ENCODE data around the gene DUSP22.

Gene DUSP22

DNA sequence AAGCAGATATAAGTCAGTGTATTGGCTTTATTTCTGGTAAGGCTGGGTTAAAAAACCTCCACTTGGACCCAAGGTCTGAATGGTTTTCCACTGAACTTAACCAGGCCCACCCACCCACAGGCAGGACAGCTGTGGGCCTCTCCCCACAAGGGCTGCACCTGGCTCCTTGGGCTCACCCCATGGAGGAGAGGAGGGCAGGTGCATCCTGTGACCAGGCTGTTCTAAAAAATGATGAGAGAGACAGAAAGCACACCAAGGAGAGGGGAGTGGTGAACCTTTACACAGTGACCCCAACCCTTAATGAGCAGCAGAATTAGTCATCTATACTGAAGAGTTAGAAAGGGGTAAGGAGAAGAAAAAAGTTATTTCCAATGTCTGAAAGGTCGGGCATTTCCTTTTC, 34.5 kb upstream of the DUSP22 start:
- ATAC-seq (replicated peaks; ENCODE audit: extremely low read depth, poor library complexity, severe bottlenecking) = no peak
- Mint-ChIP-seq H3K36me3 (ENCODE audit: insufficient read depth) (no peaks in the 10 kb centered on the region), H3K9me3 (no peaks in the 10 kb centered on the region), H3K27ac (ENCODE audit: low read depth) (no peak overlapping the region), H3K27me3 (no peaks in the 10 kb centered on the region), H3K4me1 (peaks cover 33% of the 10 kb centered on the region), H3K4me3 (no peak overlapping the region)
- no peak for DNase-seq (ENCODE audit: low spot score in 2 of 2)

DNA sequence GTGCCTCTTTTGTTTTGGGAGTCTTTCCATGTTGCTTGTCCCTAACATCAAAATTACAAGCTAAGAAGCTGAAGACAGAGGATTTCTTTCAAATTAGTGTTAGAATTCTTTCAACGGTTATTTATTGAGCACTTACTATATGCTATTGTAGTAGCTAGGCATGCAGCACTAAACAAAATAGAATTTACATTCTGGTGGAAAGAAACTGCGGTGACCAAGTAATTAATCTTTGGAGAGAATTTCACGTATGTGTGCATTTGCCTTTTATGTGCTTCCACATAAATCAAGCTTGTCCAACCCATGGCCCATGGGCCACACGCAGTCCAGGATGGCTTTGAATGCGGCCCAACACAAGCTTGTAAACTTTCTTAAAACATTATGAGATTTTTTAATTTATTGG, 33.0 kb upstream of the DUSP22 start:
- Mint-ChIP-seq H3K4me3 (peak overlapping the region; percentile 51), H3K27me3 (no peaks in the 10 kb centered on the region), H3K4me1 (peaks cover 18% of the 10 kb centered on the region), H3K36me3 (ENCODE audit: insufficient read depth) (no peaks in the 10 kb centered on the region), H3K9me3 (no peaks in the 10 kb centered on the region), H3K27ac (ENCODE audit: low read depth) (no peak overlapping the region)
- no peak for ATAC-seq (replicated peaks; ENCODE audit: extremely low read depth, poor library complexity, severe bottlenecking)
- DNase-seq (ENCODE audit: low spot score in 2 of 2) = no peak

GRCh38 chr6:259901-260508, 32.3 kb upstream of the DUSP22 start:
- Mint-ChIP-seq H3K36me3 (ENCODE audit: insufficient read depth) (no peaks in the 10 kb centered on the region), H3K27me3 (no peaks in the 10 kb centered on the region), H3K9me3 (no peaks in the 10 kb centered on the region), H3K4me1 (peaks cover 14% of the 10 kb centered on the region), H3K27ac (ENCODE audit: low read depth) (peak overlapping the region; percentile 59), H3K4me3 (peak overlapping the region; percentile 51)
- no peak for DNase-seq (ENCODE audit: low spot score in 2 of 2)
- peak; percentile 61 for ATAC-seq (replicated peaks; ENCODE audit: extremely low read depth, poor library complexity, severe bottlenecking)

DNA sequence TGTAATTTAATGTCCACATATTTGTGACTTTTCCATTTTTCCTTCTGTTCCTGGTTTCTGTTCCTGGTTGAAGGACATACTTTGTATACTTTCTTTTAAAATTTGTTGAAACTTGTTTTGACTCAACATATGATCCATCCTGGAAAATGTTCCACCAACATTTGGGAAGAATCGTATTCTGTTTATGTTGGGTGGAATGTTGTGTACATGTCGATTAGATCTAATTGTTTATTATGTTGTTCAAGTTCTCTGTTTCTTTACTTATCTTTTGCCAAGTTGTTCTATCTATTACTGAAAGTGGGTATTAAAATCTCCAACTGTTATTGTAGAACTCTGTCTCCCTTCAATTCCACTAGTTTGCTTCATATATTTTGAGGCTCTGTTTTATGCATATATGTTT, 27.7 kb upstream of the DUSP22 start:
- no peak overlapping the region for H3K4me3 Mint-ChIP-seq
- H3K27ac Mint-ChIP-seq (ENCODE audit: low read depth) = no peak overlapping the region
- no peaks in the 10 kb centered on the region for H3K27me3 Mint-ChIP-seq
- no peaks in the 10 kb centered on the region for H3K9me3 Mint-ChIP-seq
- no peaks in the 10 kb centered on the region for H3K36me3 Mint-ChIP-seq (ENCODE audit: insufficient read depth)
- no peak for ATAC-seq (replicated peaks; ENCODE audit: extremely low read depth, poor library complexity, severe bottlenecking)
- no peak for DNase-seq (ENCODE audit: low spot score in 2 of 2)
- H3K4me1 Mint-ChIP-seq = peaks cover 6% of the 10 kb centered on the region

DNA sequence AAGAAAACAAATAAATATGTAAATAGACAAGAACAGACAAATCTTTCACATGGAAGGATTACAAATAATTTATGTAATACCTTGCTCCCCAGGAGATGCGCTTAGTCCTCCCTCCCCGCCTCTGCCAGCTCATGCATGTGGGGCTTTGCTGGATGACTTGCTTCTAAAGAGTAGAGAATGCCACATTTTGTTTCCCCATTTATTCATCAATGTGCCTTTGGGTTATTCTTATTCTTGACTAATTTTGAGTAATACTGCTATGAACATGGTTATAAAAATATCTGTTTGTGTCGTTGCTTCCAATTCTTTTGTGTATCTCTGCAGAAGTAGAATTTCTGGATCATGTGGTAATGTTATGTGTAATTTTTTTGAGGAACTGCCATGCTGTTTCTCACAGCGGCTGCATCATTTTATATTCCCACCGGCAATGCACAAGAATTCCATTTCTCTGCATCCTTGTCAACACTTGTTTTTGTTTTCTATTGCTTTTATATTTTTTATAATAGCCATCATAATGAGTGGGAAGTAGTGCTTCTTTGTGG, 23.8 kb upstream of the DUSP22 start:
- Mint-ChIP-seq H3K4me1 (peaks cover 21% of the 10 kb centered on the region), H3K27me3 (no peaks in the 10 kb centered on the region), H3K27ac (ENCODE audit: low read depth) (no peak overlapping the region), H3K4me3 (no peak overlapping the region), H3K9me3 (no peaks in the 10 kb centered on the region), H3K36me3 (ENCODE audit: insufficient read depth) (no peaks in the 10 kb centered on the region)
- ATAC-seq (replicated peaks; ENCODE audit: extremely low read depth, poor library complexity, severe bottlenecking) = no peak
- DNase-seq (ENCODE audit: low spot score in 2 of 2) = no peak

DNA sequence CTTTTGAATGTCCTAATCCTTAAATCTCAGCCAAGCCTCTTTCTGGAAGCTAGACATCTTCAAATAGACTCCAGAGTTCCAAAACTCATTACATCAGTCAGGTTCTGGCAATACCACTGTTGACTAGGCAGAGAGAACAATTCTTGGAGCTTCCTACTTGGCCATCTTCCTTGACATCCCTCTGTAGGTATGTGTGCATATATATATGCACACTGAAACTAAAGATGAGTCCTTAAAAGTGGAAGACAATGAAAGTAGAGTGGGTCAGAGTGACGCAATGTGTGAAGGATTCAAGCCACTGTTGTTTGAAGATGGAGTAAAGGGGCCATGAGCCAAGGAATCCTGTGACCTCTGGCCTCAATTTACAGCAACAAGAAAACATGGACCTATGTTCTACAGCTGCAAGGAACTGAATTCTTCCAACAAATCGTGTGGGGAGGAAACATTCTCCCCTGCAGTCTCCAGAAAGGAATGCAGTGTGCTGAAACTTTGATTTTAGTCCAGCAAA, 18.7 kb upstream of the DUSP22 start:
- no peak overlapping the region for H3K27ac Mint-ChIP-seq (ENCODE audit: low read depth)
- no peak overlapping the region for H3K4me3 Mint-ChIP-seq
- no peak for ATAC-seq (replicated peaks; ENCODE audit: extremely low read depth, poor library complexity, severe bottlenecking)
- no peaks in the 10 kb centered on the region for H3K9me3 Mint-ChIP-seq
- no peaks in the 10 kb centered on the region for H3K36me3 Mint-ChIP-seq (ENCODE audit: insufficient read depth)
- H3K27me3 Mint-ChIP-seq = no peaks in the 10 kb centered on the region
- DNase-seq (ENCODE audit: low spot score in 2 of 2) = no peak
- peaks cover 21% of the 10 kb centered on the region for H3K4me1 Mint-ChIP-seq

- H3K36me3 Mint-ChIP-seq (ENCODE audit: insufficient read depth) = no peaks in the 10 kb centered on the region
- ATAC-seq (replicated peaks; ENCODE audit: extremely low read depth, poor library complexity, severe bottlenecking) (no peak), DNase-seq (ENCODE audit: low spot score in 2 of 2) (no peak)
- peaks cover 3% of the 10 kb centered on the region for H3K4me1 Mint-ChIP-seq
- no peak overlapping the region for H3K27ac Mint-ChIP-seq (ENCODE audit: low read depth)
- H3K9me3 Mint-ChIP-seq = no peaks in the 10 kb centered on the region
- no peaks in the 10 kb centered on the region for H3K27me3 Mint-ChIP-seq
- H3K4me3 Mint-ChIP-seq = no peak overlapping the region
Observed at GRCh38 chr6:277746-278145, 14.5 kb upstream of the DUSP22 start.

- Mint-ChIP-seq H3K27ac (ENCODE audit: low read depth) (no peak overlapping the region), H3K27me3 (no peaks in the 10 kb centered on the region), H3K4me1 (no peaks in the 10 kb centered on the region), H3K4me3 (no peak overlapping the region), H3K36me3 (ENCODE audit: insufficient read depth) (no peaks in the 10 kb centered on the region), H3K9me3 (no peaks in the 10 kb centered on the region)
- no peak for DNase-seq (ENCODE audit: low spot score in 2 of 2)
- no peak for ATAC-seq (replicated peaks; ENCODE audit: extremely low read depth, poor library complexity, severe bottlenecking)
Observed at GRCh38 chr6:278494-278893, 13.8 kb upstream of the DUSP22 start.

DNA sequence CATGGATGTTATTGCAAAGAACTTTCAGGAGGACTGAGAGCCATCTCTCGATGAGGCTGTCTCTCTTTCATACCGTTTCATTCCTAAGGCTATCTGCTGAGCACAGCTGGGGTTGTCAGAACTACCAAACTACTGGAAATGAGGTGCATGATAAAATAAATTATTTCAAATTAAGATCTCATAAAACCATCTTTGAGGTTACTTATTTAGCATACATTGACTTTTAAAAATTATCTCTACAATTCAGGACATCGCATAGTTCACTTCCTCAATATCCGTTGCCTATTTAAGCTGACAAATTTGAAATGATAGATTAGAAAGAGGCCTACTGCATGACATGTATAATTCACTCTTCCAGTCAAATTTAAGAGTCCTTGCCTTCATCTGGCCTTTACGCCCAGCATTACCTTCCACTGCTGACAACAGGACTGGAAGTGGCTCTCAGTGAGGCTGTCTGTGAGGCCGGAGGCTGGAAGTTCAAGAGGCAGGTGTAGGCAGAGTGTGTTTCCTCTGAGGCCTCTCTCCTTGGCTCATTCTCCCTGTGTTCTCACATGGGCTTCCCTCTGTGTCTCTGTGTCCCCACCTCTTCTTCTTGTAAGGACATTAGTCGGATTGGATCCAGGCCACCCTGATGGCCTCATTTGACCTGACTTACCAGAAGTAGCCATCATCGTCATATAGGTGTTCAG, 12.8 kb upstream of the DUSP22 start:
- ATAC-seq (replicated peaks; ENCODE audit: extremely low read depth, poor library complexity, severe bottlenecking) (no peak), DNase-seq (ENCODE audit: low spot score in 2 of 2) (no peak)
- no peaks in the 10 kb centered on the region for H3K9me3 Mint-ChIP-seq
- no peaks in the 10 kb centered on the region for H3K4me1 Mint-ChIP-seq
- H3K4me3 Mint-ChIP-seq = no peak overlapping the region
- H3K27me3 Mint-ChIP-seq = no peaks in the 10 kb centered on the region
- no peak overlapping the region for H3K27ac Mint-ChIP-seq (ENCODE audit: low read depth)
- H3K36me3 Mint-ChIP-seq (ENCODE audit: insufficient read depth) = no peaks in the 10 kb centered on the region

DNA sequence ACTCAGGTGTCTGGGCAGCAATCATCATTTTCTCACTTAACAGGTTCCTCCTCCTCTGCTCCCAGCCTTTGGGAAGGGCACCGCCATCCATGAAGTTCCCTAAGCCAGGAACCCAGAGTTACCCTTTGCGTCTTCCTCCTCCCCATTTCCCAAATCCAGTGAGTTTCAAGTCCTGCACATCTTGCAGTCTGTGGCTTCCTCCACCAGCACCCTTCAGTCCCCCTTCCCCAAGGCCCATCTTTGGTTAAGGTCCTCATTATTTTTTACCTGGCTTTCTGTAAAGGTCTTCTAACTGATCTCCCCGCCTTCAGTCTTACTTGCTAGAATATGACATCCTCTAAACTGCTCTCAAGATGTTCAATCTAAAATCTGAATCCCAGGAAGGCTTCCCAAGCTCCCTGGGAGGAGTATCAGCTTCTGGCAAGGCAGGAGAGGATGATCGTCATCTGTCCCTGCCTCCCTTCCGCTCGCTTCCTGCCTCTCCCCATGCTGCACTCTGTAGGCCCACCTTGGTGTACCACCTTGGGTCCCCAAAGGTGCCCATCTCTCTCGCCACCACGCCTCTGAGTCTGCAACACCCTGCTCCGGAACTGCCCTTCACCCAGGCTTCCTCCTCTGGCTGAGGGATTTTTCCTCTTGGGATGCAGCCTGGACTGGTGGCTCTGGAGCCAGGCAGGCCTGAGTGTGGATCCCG, 11.4 kb upstream of the DUSP22 start:
- H3K4me1 Mint-ChIP-seq = no peaks in the 10 kb centered on the region
- no peak for ATAC-seq (replicated peaks; ENCODE audit: extremely low read depth, poor library complexity, severe bottlenecking)
- no peak for DNase-seq (ENCODE audit: low spot score in 2 of 2)
- no peaks in the 10 kb centered on the region for H3K27me3 Mint-ChIP-seq
- no peak overlapping the region for H3K4me3 Mint-ChIP-seq
- no peaks in the 10 kb centered on the region for H3K36me3 Mint-ChIP-seq (ENCODE audit: insufficient read depth)
- no peaks in the 10 kb centered on the region for H3K9me3 Mint-ChIP-seq
- no peak overlapping the region for H3K27ac Mint-ChIP-seq (ENCODE audit: low read depth)

- H3K27me3 Mint-ChIP-seq = no peaks in the 10 kb centered on the region
- no peaks in the 10 kb centered on the region for H3K9me3 Mint-ChIP-seq
- H3K36me3 Mint-ChIP-seq (ENCODE audit: insufficient read depth) = no peaks in the 10 kb centered on the region
- no peak for DNase-seq (ENCODE audit: low spot score in 2 of 2)
- peaks cover 2% of the 10 kb centered on the region for H3K4me1 Mint-ChIP-seq
- ATAC-seq (replicated peaks; ENCODE audit: extremely low read depth, poor library complexity, severe bottlenecking) = no peak
- no peak overlapping the region for H3K27ac Mint-ChIP-seq (ENCODE audit: low read depth)
- H3K4me3 Mint-ChIP-seq = no peak overlapping the region
Observed at GRCh38 chr6:281469-282103, 10.7 kb upstream of the DUSP22 start.

DNA sequence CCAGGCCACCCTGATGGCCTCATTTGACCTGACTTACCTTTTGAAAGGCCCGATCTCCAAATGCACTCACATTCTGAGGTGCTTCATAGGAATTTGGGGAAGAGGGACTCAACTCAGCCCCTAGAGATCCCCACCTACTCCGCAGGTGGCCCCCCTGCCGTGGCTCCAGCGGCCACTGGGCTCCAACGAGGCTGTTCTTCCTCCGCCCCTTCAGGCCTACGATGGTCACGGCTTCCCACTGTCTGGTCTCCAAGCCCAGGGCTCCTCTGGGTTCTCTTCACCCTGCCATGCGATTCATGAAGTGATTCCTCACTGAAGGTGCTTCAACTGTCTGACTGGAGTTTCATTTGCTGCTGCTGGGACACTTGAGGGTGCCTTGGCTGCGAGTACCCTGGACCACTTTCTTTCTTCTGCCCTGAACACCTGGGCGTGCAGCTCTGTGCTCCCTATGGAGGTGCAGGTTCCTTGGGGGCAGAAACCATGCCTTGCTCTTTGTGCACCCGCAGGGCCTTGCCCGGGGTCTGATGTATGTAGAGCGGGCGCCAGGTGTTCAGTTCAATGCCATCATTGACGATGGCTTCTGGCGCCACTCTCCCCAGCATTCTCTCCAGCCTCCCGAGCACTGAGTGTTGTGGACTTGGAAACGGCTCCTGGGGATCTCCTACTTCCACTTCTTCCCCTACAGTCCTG, 10.0 kb upstream of the DUSP22 start:
- no peak overlapping the region for H3K27ac Mint-ChIP-seq (ENCODE audit: low read depth)
- H3K27me3 Mint-ChIP-seq = no peaks in the 10 kb centered on the region
- H3K9me3 Mint-ChIP-seq = no peaks in the 10 kb centered on the region
- ATAC-seq (replicated peaks; ENCODE audit: extremely low read depth, poor library complexity, severe bottlenecking) (no peak), DNase-seq (ENCODE audit: low spot score in 2 of 2) (no peak)
- peaks cover 2% of the 10 kb centered on the region for H3K36me3 Mint-ChIP-seq (ENCODE audit: insufficient read depth)
- H3K4me3 Mint-ChIP-seq = no peak overlapping the region
- H3K4me1 Mint-ChIP-seq = peaks cover 6% of the 10 kb centered on the region

Measured in central memory CD8-positive, alpha-beta T cell (primary cell).